Measurements from ENCODE around the gene FILIP1. TPM values are rescaled to one million over a fixed set of nuclear protein-coding genes. Genes with fewer than 3 reads are reported as not detected.

The FILIP1 gene
- total RNA-seq, 1 donor from 2014 or later = under 0.01 TPM

DNA sequence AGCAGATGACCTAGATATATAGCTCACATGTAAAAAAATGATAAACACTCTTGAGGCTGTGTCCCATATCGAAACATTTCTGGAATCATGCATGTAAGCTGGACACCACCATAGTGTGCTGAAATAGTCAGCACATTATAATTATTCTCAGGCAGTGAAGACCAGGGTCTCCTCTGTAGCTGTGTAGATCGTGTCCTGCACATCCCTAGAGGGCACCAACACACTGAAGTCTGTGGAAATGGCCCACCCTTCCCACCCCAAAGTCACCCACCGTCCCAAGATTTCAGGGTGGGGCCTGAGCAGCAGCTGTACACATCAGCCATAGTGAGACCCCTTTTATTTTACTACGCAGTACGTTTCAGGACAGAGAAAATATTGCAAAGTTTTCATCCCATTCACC is 188.0 kb downstream of the FILIP1 start:
- H3K4me3 ChIP-seq (ENCODE audit: low read depth, low read length) = no peak overlapping the region

DNA sequence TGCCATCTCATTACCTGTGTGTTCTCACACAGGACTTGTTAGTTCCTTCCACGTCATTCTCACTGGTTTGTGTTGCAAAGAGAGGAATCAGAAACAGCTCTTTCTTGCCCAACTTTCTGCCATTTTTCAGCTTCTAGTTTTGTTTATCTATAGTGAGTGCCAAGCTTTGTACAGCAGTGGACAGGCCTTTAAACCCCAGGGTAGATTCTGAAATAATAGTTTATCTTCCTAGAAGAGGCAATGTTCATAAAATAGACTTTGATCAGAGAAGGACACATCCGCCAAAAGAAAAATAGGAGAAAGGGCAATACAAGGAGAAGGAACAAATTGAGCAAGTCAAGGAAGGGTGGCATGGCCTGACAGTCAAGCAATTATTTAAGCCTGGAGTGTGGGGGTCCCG is 191.3 kb downstream of the FILIP1 start:
- no peak for DNase-seq (ENCODE audit: low read depth)
- TF ChIP-seq, protein P1, sequence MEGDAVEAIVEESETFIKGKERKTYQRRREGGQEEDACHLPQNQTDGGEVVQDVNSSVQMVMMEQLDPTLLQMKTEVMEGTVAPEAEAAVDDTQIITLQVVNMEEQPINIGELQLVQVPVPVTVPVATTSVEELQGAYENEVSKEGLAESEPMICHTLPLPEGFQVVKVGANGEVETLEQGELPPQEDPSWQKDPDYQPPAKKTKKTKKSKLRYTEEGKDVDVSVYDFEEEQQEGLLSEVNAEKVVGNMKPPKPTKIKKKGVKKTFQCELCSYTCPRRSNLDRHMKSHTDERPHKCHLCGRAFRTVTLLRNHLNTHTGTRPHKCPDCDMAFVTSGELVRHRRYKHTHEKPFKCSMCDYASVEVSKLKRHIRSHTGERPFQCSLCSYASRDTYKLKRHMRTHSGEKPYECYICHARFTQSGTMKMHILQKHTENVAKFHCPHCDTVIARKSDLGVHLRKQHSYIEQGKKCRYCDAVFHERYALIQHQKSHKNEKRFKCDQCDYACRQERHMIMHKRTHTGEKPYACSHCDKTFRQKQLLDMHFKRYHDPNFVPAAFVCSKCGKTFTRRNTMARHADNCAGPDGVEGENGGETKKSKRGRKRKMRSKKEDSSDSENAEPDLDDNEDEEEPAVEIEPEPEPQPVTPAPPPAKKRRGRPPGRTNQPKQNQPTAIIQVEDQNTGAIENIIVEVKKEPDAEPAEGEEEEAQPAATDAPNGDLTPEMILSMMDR (IDR thresholded peaks at IDR 0.05; ENCODE audit: insufficient read depth, low read length, severe bottlenecking) = no peak
- no peaks in the 10 kb centered on the region for H3K27me3 ChIP-seq (ENCODE audit: control insufficient read depth, insufficient read depth, low read length)
- FAIRE-seq = no peak
- H3K4me3 ChIP-seq (ENCODE audit: low read depth, low read length) = no peak overlapping the region
- no peaks in the 10 kb centered on the region for H3K36me3 ChIP-seq (ENCODE audit: control insufficient read depth, insufficient read depth, low read length)

More for the DNA sequence above, 188.0 kb downstream of the FILIP1 start:
- TF ChIP-seq, protein P1 (IDR thresholded peaks at IDR 0.05; ENCODE audit: insufficient read depth, low read length, severe bottlenecking) = no peak
- FAIRE-seq = no peak
- DNase-seq (ENCODE audit: low read depth) = no peak
- Histone ChIP-seq H3K36me3 (ENCODE audit: control insufficient read depth, insufficient read depth, low read length) (no peaks in the 10 kb centered on the region), H3K27me3 (ENCODE audit: control insufficient read depth, insufficient read depth, low read length) (no peaks in the 10 kb centered on the region)

DNA sequence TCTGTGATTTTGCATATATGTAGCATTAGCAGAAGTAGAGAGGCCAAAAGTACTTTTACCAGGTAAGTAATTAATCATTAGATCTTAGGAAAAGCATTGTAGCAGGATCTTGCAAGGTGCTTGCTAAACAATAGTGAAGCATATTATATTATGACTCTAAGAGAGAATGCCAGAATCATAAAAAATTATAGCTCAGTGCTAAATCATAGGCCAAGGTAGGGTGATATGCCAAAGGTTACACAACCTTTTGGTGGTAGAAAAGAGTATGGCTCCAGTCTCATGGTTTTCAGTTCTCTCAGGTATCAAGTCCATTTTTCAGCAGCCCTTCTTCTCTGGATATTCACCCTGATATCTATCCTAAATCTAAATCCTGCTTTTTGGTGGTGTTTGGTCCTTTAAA is 192.1 kb downstream of the FILIP1 start:
- TF ChIP-seq, protein P1 (IDR thresholded peaks at IDR 0.05; ENCODE audit: insufficient read depth, low read length, severe bottlenecking) = no peak
- FAIRE-seq = no peak
- no peaks in the 10 kb centered on the region for H3K36me3 ChIP-seq (ENCODE audit: control insufficient read depth, insufficient read depth, low read length)
- no peak overlapping the region for H3K4me3 ChIP-seq (ENCODE audit: low read depth, low read length)
- H3K27me3 ChIP-seq (ENCODE audit: control insufficient read depth, insufficient read depth, low read length) = no peaks in the 10 kb centered on the region
- DNase-seq (ENCODE audit: low read depth) = no peak

DNA sequence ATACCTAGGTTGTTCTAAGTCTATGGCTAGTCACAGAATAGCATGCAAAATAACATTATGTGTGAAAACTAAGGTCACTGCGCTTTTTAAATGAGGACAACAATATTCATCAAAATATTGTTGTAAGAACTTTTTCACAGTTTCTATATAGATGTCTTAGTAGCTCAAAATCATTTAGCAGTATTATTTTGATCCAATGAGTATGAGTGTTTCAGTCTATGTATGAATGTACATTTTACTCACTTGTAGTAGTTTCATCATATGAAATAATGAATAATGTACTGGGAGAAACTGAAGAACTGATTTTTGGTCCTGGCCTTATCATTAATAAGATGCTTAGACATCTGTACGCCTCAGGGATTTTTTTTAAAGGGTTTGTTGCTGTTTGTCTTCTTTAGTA is 192.5 kb downstream of the FILIP1 start:
- H3K27me3 ChIP-seq (ENCODE audit: control insufficient read depth, insufficient read depth, low read length) = no peaks in the 10 kb centered on the region
- no peak for DNase-seq (ENCODE audit: low read depth)
- TF ChIP-seq, protein P1 (IDR thresholded peaks at IDR 0.05; ENCODE audit: insufficient read depth, low read length, severe bottlenecking) = no peak
- FAIRE-seq = no peak
- no peak overlapping the region for H3K4me3 ChIP-seq (ENCODE audit: low read depth, low read length)
- H3K36me3 ChIP-seq (ENCODE audit: control insufficient read depth, insufficient read depth, low read length) = no peaks in the 10 kb centered on the region

DNA sequence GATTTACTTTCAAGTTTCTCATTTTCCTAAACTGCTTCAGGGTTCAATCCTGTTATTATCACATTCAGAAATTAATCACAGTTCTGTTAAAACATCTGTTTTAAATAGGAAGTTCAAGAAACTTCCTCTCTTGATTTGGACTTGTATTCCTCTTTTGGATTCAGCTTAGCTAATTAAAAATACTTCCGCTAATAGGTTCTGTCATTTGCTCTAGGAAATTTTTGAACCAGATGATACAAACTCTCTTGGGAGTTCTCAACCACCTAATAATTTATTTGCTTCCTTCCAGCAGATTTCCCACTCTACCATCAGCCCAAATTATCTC is 193.1 kb downstream of the FILIP1 start:
- DNase-seq (ENCODE audit: low read depth) (no peak), FAIRE-seq (no peak)
- Histone ChIP-seq H3K4me3 (ENCODE audit: low read depth, low read length) (no peak overlapping the region), H3K27me3 (ENCODE audit: control insufficient read depth, insufficient read depth, low read length) (no peaks in the 10 kb centered on the region), H3K36me3 (ENCODE audit: control insufficient read depth, insufficient read depth, low read length) (no peaks in the 10 kb centered on the region)
- TF ChIP-seq, protein P1 (IDR thresholded peaks at IDR 0.05; ENCODE audit: insufficient read depth, low read length, severe bottlenecking) = no peak

DNA sequence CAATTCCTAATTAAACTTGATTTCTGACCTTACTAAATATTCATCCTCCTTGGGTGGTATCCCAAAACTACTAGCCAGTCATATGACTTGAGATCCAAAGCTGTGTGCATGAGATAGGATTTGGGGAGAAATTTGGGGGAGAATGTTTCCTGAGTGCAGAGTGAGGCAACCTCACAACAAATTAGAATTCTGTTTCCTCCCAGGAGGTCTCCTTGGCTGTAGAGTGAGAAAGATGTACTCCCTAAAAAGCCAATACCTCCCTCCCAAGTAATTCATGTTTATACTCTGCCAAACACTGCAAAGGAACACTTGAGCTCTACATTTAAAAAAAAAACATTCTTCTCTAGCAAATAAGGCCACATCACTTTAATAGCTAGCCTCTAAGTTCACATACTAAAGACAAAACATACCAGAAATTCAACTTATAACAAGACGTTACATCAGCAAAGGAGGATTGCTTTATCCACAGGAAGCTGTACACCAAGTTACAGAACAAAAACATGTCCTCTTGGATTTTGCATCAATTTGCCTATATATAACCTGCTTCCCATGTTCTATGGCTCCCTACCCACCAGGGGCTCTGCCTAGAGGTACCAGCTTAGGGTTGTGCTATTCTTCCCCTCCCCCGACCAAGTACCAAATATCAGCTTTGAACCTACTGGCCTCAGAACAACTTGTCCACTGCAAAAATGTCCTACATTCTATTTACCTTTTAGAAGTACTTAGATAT is 193.6 kb downstream of the FILIP1 start:
- TF ChIP-seq, protein P1 (IDR thresholded peaks at IDR 0.05; ENCODE audit: insufficient read depth, low read length, severe bottlenecking) = no peak
- Histone ChIP-seq H3K27me3 (ENCODE audit: control insufficient read depth, insufficient read depth, low read length) (no peaks in the 10 kb centered on the region), H3K36me3 (ENCODE audit: control insufficient read depth, insufficient read depth, low read length) (no peaks in the 10 kb centered on the region), H3K4me3 (ENCODE audit: low read depth, low read length) (no peak overlapping the region)
- FAIRE-seq (no peak), DNase-seq (ENCODE audit: low read depth) (no peak)
